Tibial nerve (tissue), 4 donors: ENCODE results near the gene CGN. TPM values are rescaled to one million over a fixed set of nuclear protein-coding genes. Genes with fewer than 3 reads are reported as not detected.

Source experiments
- DNase-seq, 2 donors: peaks; one replicate each; pipeline ENCODE4 v3.0.0-alpha.2; 2019; ENCODE audit warnings: low spot score in 2 of 2
- H3K27ac ChIP-seq, 4 donors: fragments of 200-600 bp; sonication (generic) in 3 of 4; one replicate each; pipeline ENCODE4 v1.5.1; 2017 to 2019; ENCODE audit warnings: mild to moderate bottlenecking in 1 of 4
- H3K27me3 ChIP-seq, 2 donors: fragments of 200-600 bp; sonication (generic) in 1 of 2; one replicate each; pipeline versions ENCODE4 v1.5.1 to v1.6.0; 2017 to 2019
- H3K36me3 ChIP-seq, 3 donors: fragments of 200-600 bp; sonication (generic); one replicate each; pipeline ENCODE4 v1.5.1; 2018 to 2019
- H3K4me1 ChIP-seq, 4 donors: fragments of 200-600 bp; sonication (generic) in 3 of 4; one replicate each; pipeline ENCODE4 v1.5.1; 2017 to 2019
- H3K4me3 ChIP-seq, 4 donors: fragments of 200-600 bp; sonication (generic) in 3 of 4; one replicate each; pipeline ENCODE4 v1.5.1; 2017 to 2019; ENCODE audit warnings: mild to moderate bottlenecking in 1 of 4, moderate library complexity in 1 of 4
- H3K9me3 ChIP-seq, 4 donors: fragments of 200-600 bp; sonication (generic) in 3 of 4; one replicate each; pipeline ENCODE4 v1.5.1; 2017 to 2019
- EP300 ChIP-seq, 2 donors: sonication (generic); formaldehyde crosslinking; IDR thresholded peaks; one replicate each; pipeline ENCODE4 v1.6.1; 2017; ENCODE audit warnings: antibody characterized with exemption in 2 of 2, mild to moderate bottlenecking in 1 of 2
- POLR2A ChIP-seq, 2 donors: fragments of 450-650 bp; IDR thresholded peaks; one replicate each; pipeline ENCODE4 v1.6.1; 2017; ENCODE audit warnings: antibody characterized with exemption in 2 of 2, mild to moderate bottlenecking in 2 of 2, moderate library complexity in 2 of 2
- WGBS, 2 donors: methylation state at CpG; one replicate each; pipeline ENCODE4 v1.1.5; 2018; 5-methylcytosine and 5-hydroxymethylcytosine counted together
- total RNA-seq, 4 donors: library from RNA; depleted of rRNA; stranded (reverse); fragments of >200 nt; gene quantifications; one replicate each; pipeline ENCODE4 v1.1.0, GENCODE V29; 2016
- TF ChIP-seq, protein P1 (sequence below), 5 experiments: fragments of 200-600 bp in 3 of 5; fragments of 450-650 bp in 2 of 5; sonication (generic) in 3 of 5; IDR thresholded peaks; one replicate each; pipeline ENCODE4 v1.5.1; 2016 to 2019; ENCODE audit warnings: antibody characterized with exemption in 5 of 5, mild to moderate bottlenecking in 3 of 5, moderate library complexity in 2 of 5

The CGN gene
- total RNA-seq, 4 donors from 2014 or later = 0.63 to 4.9 (median 2.0) TPM

DNA sequence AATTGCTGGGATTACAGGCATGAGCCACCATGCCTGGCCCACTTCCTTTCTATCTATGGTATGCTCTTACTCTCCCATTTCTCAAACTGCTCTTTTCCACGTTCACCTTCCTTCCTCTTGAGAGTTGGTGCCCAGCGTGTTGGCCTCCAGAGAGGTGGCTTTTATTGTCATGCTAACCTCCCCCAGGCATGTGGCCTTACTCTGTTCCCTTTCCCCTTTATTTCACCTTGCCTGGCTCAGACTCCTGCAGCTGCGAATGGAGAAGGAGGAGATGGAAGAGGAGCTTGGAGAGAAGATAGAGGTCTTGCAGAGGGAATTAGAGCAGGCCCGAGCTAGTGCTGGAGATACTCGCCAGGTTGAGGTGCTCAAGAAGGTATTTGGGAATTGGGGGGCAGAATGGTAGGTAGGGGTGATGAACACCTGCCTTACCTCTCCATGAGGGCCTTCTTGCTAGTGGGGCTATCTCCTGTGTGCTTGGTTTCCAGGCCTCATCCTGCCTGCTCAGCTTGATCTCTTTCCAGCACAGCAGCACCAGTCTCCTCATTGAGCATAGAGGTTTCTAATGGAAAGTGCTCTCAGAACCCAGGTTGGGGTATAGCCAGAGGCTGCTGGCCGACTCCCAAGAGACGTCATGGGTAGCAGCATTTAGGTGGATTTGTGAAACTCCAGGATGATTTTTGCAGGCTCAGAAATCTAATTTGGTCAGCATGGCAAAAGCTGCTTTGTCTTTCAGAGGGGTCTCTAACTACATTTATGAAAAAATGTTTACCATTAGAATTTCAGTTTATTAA lies 15.7 kb downstream of the CGN start:
- no peak for DNase-seq
- Histone ChIP-seq H3K9me3 (no peaks in the 10 kb centered on the region), H3K4me1 (no peaks in the 10 kb centered on the region), H3K27me3 (no peaks in the 10 kb centered on the region), H3K27ac (no peak overlapping the region), H3K4me3 (no peak overlapping the region), H3K36me3 (peaks cover 0 to 48% (median 0%) of the 10 kb centered on the region in 3 donors)
- TF ChIP-seq POLR2A (IDR thresholded peaks at IDR 0.05) (no peak), EP300 (IDR thresholded peaks at IDR 0.05) (no peak)
- TF ChIP-seq, protein P1, sequence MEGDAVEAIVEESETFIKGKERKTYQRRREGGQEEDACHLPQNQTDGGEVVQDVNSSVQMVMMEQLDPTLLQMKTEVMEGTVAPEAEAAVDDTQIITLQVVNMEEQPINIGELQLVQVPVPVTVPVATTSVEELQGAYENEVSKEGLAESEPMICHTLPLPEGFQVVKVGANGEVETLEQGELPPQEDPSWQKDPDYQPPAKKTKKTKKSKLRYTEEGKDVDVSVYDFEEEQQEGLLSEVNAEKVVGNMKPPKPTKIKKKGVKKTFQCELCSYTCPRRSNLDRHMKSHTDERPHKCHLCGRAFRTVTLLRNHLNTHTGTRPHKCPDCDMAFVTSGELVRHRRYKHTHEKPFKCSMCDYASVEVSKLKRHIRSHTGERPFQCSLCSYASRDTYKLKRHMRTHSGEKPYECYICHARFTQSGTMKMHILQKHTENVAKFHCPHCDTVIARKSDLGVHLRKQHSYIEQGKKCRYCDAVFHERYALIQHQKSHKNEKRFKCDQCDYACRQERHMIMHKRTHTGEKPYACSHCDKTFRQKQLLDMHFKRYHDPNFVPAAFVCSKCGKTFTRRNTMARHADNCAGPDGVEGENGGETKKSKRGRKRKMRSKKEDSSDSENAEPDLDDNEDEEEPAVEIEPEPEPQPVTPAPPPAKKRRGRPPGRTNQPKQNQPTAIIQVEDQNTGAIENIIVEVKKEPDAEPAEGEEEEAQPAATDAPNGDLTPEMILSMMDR (IDR thresholded peaks at IDR 0.05) = no peak
- WGBS, 2 donors = 89 to 90% methylated on average over 7 of the region's 7 CpGs

DNA sequence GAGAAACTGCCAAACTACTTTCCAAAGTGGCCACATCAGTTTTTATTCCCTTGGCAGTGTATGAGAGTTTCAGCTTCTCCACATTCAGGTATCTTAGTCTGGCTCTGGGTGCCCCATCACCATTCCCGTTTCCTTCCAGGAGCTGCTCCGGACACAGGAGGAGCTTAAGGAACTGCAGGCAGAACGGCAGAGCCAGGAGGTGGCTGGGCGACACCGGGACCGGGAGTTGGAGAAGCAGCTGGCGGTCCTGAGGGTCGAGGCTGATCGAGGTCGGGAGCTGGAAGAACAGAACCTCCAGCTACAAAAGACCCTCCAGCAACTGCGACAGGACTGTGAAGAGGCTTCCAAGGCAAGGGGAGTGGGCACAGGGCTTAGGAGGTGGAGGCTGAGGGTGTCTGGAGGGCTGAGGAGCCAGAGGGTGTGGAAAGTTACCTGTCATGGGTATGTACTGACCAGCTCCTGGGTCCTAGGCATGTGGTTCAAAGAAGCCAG lies 18.1 kb downstream of the CGN start:
- TF ChIP-seq, protein P1 (IDR thresholded peaks at IDR 0.05) = no peak
- TF ChIP-seq POLR2A (IDR thresholded peaks at IDR 0.05) = no peak
- no peak for TF ChIP-seq EP300 (IDR thresholded peaks at IDR 0.05)
- H3K4me3 ChIP-seq = no peak overlapping the region
- DNase-seq = no peak
- 83 to 88% methylated on average over 11 of the region's 11 CpGs for WGBS, 2 donors
- H3K36me3 ChIP-seq = peaks cover 0 to 45% (median 0%) of the 10 kb centered on the region in 3 donors
- no peaks in the 10 kb centered on the region for H3K9me3 ChIP-seq
- no peaks in the 10 kb centered on the region for H3K4me1 ChIP-seq
- H3K27ac ChIP-seq = no peak overlapping the region
- H3K27me3 ChIP-seq = no peaks in the 10 kb centered on the region

DNA sequence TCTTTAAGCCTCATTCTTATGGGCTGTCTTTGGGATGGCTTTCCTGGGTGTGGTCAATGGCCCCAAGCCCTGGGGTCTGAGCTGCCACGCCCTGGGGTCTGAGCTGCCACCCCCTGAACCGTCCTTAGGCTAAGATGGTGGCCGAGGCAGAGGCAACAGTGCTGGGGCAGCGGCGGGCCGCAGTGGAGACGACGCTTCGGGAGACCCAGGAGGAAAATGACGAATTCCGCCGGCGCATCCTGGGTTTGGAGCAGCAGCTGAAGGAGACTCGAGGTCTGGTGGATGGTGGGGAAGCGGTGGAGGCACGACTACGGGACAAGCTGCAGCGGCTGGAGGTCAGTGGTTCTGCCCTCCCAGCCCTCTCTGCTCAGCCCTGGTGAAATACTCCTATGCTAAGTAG lies 18.6 kb downstream of the CGN start:
- DNase-seq = no peak
- Histone ChIP-seq H3K27me3 (no peaks in the 10 kb centered on the region), H3K9me3 (no peaks in the 10 kb centered on the region), H3K27ac (no peak overlapping the region), H3K4me1 (no peaks in the 10 kb centered on the region), H3K4me3 (no peak overlapping the region), H3K36me3 (peaks cover 0 to 45% (median 0%) of the 10 kb centered on the region in 3 donors)
- 91% methylated on average over 13 to 18 of the region's 18 CpGs for WGBS, 2 donors
- TF ChIP-seq, protein P1 (IDR thresholded peaks at IDR 0.05) = no peak
- no peak for TF ChIP-seq POLR2A (IDR thresholded peaks at IDR 0.05)
- no peak for TF ChIP-seq EP300 (IDR thresholded peaks at IDR 0.05)

DNA sequence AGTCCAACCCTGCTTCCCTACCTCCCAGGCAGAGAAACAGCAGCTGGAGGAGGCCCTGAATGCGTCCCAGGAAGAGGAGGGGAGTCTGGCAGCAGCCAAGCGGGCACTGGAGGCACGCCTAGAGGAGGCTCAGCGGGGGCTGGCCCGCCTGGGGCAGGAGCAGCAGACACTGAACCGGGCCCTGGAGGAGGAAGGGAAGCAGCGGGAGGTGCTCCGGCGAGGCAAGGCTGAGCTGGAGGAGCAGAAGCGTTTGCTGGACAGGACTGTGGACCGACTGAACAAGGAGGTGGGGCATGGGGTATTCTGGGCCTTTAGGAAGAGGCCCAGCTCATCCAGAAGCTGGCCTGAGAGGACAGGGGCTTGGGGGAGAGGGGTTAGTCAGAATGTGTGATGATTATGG lies 19.3 kb downstream of the CGN start:
- Histone ChIP-seq H3K4me1 (no peaks in the 10 kb centered on the region), H3K27me3 (no peaks in the 10 kb centered on the region), H3K4me3 (no peak overlapping the region), H3K36me3 (peaks cover 0 to 41% (median 0%) of the 10 kb centered on the region in 3 donors), H3K27ac (no peak overlapping the region), H3K9me3 (no peaks in the 10 kb centered on the region)
- DNase-seq = no peak
- 85 to 86% methylated on average over 11 of the region's 11 CpGs for WGBS, 2 donors
- TF ChIP-seq, protein P1 (IDR thresholded peaks at IDR 0.05) = no peak
- TF ChIP-seq POLR2A (IDR thresholded peaks at IDR 0.05) = no peak
- no peak for TF ChIP-seq EP300 (IDR thresholded peaks at IDR 0.05)

DNA sequence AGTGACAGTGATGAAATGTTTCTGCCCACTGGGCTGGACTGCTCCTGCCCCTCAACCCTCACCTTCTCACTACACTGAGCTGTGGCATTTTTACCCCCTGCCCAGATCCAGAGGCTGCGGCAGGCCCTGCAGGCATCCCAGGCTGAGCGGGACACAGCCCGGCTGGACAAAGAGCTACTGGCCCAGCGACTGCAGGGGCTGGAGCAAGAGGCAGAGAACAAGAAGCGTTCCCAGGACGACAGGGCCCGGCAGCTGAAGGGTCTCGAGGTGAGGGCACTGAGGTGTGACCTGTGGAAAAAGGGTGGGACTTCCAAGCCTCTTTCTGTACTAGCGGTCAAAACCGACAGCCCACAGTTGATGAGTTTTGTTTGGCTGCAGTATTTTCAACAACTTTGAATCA lies 22.7 kb downstream of the CGN start:
- no peak for DNase-seq
- H3K27me3 ChIP-seq = no peaks in the 10 kb centered on the region
- H3K27ac ChIP-seq = no peak overlapping the region
- WGBS, 2 donors = 65 to 77% methylated on average over 10 of the region's 10 CpGs
- H3K36me3 ChIP-seq = peaks cover 0 to 28% (median 0%) of the 10 kb centered on the region in 3 donors
- no peak overlapping the region for H3K4me3 ChIP-seq
- no peaks in the 10 kb centered on the region for H3K9me3 ChIP-seq
- H3K4me1 ChIP-seq = no peaks in the 10 kb centered on the region
- no peak for TF ChIP-seq POLR2A (IDR thresholded peaks at IDR 0.05)
- no peak for TF ChIP-seq EP300 (IDR thresholded peaks at IDR 0.05)
- TF ChIP-seq, protein P1 (IDR thresholded peaks at IDR 0.05) = no peak
